Right renal pelvis (tissue), 4 donors: ENCODE results near the gene ELF2. TPM values are rescaled to one million over a fixed set of nuclear protein-coding genes. Genes with fewer than 3 reads are reported as not detected.
A peak's percentile ranks its signal among the peaks of the same experiment; 100 is the strongest.
"Not testable (repeated sequence)": the region's sequence is repeated elsewhere in the genome, so short reads cannot be mapped to it uniquely, and the experiment has no call there.

ENCODE experiments used
- DNase-seq, 4 donors: peaks; one replicate each; pipeline ENCODE4 v3.0.0-alpha.2; 2013; ENCODE audit warnings: low read depth in 4 of 4, low spot score in 3 of 4, missing footprints in 1 of 4
- polyA plus RNA-seq, 4 donors: library from polyadenylated mRNA; unstranded; fragments of 120-200 nt; gene quantifications; one replicate each; pipeline ENCODE4 v1.2.1, GENCODE V29; 2013; ENCODE audit not compliant: insufficient read length in 4 of 4

ELF2 gene
- 10 to 100 TPM; 55.4 to 70.7 (median 69.5) TPM for polyA plus RNA-seq

GRCh38 chr4:139177049-139177868, at the start of gene ELF2:
Gene ELF2, minus strand, starts transcription at chr4:139177218. Its CDS starts 39,517 bp downstream, at chr4:139137701.
- DNase-seq, result peak; percentile 73 to 82 (median 76)

- DNase-seq, result no peak
These were observed 46.8 kb upstream of the ELF2 start for GRCh38 chr4:139223682-139224317.

GRCh38 chr4:139222215-139222614, 45.2 kb upstream of the ELF2 start:
- DNase-seq, result no peak

GRCh38 chr4:139221687-139222086, 44.7 kb upstream of the ELF2 start:
- DNase-seq, result no peak

- no peak for DNase-seq
These were observed 42.5 kb upstream of the ELF2 start for GRCh38 chr4:139219450-139220055.

- DNase-seq, result no peak
These were observed 37.1 kb upstream of the ELF2 start for GRCh38 chr4:139214039-139214534.

GRCh38 chr4:139213633-139214032, 36.6 kb upstream of the ELF2 start:
- DNase-seq, result not testable (repeated sequence)

GRCh38 chr4:139212900-139213299, 35.9 kb upstream of the ELF2 start:
- no peak for DNase-seq

- DNase-seq, result no peak
These were observed 33.5 kb upstream of the ELF2 start for GRCh38 chr4:139210486-139210885.

- DNase-seq, result no peak
These were observed 32.5 kb upstream of the ELF2 start for GRCh38 chr4:139209470-139210063.

- DNase-seq, result no peak
These were observed 31.5 kb upstream of the ELF2 start for GRCh38 chr4:139208404-139208945.

- DNase-seq, result no peak
These were observed 30.9 kb upstream of the ELF2 start for GRCh38 chr4:139207873-139208403.

- DNase-seq, result no peak
These were observed 30.2 kb upstream of the ELF2 start for GRCh38 chr4:139207247-139207646.

GRCh38 chr4:139202991-139203390, 26.0 kb upstream of the ELF2 start:
- no peak for DNase-seq

GRCh38 chr4:139200506-139200905, 23.5 kb upstream of the ELF2 start:
- no peak for DNase-seq

GRCh38 chr4:139200102-139200501, 23.1 kb upstream of the ELF2 start:
- no peak for DNase-seq

- DNase-seq, result not testable (repeated sequence)
These were observed 20.2 kb upstream of the ELF2 start for GRCh38 chr4:139197214-139197613.

GRCh38 chr4:139196462-139196861, 19.4 kb upstream of the ELF2 start:
- no peak for DNase-seq

GRCh38 chr4:139191373-139191772, 14.4 kb upstream of the ELF2 start:
- DNase-seq, result no peak

- DNase-seq, result no peak
These were observed 13.0 kb upstream of the ELF2 start for GRCh38 chr4:139189972-139190371.

- no peak for DNase-seq
These were observed 12.4 kb upstream of the ELF2 start for GRCh38 chr4:139189417-139189749.
